ENCODE results near the gene RBMS3.

Gene RBMS3

DNA sequence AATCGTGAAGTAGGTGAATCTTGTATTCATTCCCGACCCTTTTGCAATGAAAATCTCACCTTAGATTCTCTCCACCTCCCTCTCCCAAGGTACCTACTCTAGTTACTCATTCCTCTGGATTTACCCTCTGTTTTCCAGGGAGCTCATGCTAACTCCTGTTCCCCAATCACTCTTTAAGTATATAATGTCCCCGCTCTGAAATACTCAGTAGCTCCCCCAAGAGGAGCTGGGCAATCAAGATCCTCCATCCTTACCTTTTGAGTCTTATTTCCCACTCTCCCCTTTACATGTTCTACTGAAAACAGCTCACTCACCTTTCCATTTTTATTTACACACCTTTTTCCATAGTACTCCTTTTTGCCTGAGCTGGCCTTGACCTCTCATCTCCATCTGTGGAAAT is 599.9 kb downstream of the RBMS3 start:
- no peak for DNase-seq (ENCODE audit: low read depth, low spot score)

DNA sequence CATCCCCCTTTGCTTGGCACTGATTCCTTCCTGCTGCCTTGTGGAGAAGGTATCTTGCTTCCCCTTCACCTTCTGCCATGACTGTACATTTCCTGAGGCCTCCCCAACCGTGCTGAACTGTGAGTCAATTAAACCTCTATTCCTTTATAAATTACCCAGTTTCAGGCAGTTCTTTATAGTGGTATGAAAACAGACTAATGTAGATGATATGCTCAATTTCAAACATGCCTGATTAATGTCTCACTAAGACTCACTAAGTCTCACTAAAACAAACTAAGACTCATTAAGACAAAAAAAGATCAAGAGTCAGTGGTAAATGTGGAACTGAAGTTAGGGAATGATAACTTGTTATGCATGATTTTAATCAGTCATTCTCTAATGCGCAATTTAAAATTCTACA is 606.6 kb downstream of the RBMS3 start:
- no peak for DNase-seq (ENCODE audit: low read depth, low spot score)

GRCh38 chr3:29889215-29889614 is 608.3 kb downstream of the RBMS3 start:
- no peak for DNase-seq (ENCODE audit: low read depth, low spot score)

GRCh38 chr3:29890801-29891200 is 609.9 kb downstream of the RBMS3 start:
- DNase-seq (ENCODE audit: low read depth, low spot score), result no peak

DNA sequence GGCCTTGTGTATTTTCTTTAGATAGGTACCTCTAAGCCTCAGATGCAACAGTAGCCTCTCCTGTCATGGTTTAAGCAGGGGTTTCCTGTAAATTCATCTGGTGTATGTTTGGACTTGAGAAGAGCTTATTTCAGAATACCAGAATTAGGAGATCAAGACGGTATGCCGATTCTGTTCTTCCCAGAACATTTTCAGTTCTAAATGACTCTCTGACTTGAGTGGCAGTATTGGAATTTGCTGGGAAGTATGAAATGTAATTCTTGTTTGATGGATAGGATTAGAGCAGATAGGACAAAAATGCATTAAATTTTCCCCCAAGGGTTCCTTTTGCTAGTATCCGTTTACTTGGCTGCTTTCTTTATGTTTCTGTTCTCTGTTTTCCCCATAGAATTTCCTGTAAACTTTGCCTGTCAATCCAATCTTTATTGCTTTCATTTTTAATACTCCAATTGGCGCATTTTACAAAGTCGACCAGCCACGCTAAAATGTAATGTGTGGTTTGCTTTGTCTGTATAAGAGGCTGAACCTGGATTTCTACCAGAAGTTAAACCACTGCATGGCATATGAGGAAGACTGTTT is 612.2 kb downstream of the RBMS3 start:
- no peak for DNase-seq (ENCODE audit: low read depth, low spot score)

DNA sequence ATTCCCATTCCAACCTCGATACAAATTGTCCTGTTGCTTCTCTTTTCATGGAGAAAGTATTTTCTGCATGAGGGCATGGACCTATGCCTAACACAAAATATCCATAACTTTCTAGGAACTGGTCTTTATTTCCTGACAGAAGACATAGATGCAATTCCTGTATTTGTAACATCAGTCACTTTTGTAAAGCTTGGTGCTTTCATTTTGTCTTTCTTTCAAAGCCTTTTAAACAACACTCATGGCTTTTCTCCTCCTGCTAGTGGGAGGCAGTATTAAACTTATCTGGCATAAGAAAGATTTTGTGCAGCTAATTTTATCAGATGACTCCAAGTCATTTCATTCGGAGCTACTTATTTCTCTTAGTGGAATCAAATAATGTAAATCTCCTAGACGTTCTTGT is 616.0 kb downstream of the RBMS3 start:
- no peak for DNase-seq (ENCODE audit: low read depth, low spot score)

DNA sequence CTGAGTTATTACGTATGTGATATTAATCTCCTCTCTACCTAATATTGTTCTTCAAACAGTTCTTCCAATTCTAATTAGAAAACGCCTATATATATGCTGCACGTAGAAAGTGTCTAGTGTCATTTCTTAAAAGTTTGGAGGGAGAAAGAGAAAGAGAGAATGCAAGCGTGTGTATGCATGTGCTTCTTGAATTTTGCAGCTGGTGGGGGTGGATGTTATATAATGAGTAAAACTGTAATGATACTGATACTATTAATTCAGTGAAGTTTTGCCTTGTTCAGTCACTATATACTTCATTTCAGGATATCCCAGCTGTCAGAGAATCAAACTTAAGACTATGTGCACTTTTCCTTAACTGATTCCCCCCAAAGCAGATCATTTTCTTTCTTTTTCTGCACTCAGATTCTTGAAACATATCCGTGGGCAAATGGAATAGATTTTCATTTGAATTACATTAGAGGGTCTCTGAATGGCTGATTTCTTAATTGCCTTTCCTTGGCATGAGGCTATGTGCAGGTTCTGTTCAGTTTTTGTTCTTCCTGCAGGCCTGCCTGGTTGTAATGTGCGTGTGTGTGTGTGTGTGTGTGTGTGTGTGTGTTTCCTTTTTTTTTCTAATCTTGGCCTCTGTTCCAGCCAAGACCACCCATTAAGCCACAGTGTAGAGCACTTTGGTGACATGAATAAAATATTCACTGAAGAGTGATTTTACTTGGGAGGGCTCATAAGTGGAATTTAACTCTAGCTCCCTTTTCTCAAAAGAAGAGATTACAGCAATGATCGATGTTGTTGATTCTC is 617.5 kb downstream of the RBMS3 start:
- no peak for DNase-seq (ENCODE audit: low read depth, low spot score)

DNA sequence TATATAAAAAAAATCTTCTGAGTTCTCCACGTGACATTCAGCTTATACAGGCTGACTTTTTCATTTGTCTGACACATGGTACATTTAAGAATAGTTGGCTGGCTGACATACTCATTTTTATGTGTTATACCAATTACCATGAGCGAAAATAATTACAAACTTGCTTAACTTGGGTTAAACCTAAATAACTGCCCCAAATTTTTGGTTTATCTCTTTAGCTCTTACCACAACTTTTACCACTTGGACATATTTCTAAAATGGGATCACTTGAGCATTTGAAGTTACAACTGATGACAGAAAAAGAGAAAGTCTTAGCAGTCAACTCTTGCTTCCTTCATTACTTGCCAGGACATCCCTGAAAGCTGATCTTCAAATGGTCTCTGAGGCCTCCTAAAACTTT is 618.1 kb downstream of the RBMS3 start:
- no peak for DNase-seq (ENCODE audit: low read depth, low spot score)

GRCh38 chr3:29901097-29901496 is 620.2 kb downstream of the RBMS3 start:
- DNase-seq (ENCODE audit: low read depth, low spot score), result no peak

GRCh38 chr3:29903600-29903999 is 622.7 kb downstream of the RBMS3 start:
- no peak for DNase-seq (ENCODE audit: low read depth, low spot score)

- DNase-seq (ENCODE audit: low read depth, low spot score), result no peak
Measured at GRCh38 chr3:29906906-29907305, 626.0 kb downstream of the RBMS3 start.

DNA sequence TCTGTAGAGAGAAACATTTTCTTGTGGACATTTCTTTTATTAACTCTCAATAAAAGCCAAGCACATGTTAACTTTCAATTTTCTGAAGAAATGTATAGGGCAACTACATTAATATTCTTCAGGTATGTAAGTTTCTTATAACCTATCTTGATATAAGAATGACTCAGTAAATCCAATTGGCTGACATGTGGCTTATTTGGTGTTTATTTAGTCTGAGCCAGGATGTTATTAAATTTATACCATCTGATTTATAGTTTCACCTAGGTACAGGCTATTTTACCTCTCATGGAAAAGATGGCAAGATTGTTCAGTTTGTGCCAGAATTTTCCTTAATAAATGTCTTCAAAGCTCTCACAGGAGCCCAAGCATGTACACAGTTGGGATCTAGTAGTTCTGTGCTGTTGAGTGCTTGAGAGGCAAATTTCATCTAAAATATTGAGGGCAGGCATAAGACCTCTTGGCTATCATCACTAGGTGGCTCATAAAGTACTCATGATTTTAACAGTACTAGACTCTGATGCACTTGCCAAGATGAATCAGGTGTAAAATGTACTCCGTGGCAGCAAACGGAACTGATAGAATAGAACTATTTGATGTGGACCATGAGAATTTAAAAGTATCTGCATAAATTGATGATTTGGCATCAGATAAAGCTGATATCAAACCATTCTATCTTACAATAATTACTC is 631.9 kb downstream of the RBMS3 start:
- no peak for DNase-seq (ENCODE audit: low read depth, low spot score)

DNA sequence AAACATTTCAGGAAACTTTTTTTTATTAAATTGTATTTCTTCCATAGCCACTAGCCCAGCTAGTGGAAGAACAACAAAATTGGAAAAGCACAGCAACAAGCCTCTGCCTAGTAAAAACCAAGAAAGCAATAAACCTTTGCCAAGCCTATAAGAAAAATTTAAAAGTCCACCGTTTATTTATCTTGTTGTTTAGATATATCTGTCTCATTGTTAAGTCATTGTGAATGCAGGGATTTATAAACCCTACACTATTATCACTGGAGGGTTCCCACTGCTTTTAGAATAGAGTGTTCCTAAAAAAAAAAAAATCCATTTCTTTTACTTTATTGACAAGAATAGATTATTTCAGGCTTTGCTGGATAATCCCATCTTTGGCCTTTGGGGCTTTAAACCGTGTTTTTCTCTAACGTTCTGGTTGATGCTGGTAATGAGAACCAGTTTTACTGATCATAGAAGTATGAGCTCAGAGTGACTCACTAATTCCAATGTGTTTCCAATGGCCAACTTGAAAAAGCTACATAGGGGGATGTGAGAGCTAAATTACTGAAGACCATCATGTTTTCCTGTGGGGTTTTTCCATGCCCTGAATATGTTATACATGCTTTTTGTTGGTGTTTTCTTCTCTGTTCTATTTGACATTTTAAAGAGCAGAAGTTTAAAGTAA is 634.1 kb downstream of the RBMS3 start:
- DNase-seq (ENCODE audit: low read depth, low spot score), result no peak

GRCh38 chr3:29919571-29919970 is 638.7 kb downstream of the RBMS3 start:
- no peak for DNase-seq (ENCODE audit: low read depth, low spot score)

DNA sequence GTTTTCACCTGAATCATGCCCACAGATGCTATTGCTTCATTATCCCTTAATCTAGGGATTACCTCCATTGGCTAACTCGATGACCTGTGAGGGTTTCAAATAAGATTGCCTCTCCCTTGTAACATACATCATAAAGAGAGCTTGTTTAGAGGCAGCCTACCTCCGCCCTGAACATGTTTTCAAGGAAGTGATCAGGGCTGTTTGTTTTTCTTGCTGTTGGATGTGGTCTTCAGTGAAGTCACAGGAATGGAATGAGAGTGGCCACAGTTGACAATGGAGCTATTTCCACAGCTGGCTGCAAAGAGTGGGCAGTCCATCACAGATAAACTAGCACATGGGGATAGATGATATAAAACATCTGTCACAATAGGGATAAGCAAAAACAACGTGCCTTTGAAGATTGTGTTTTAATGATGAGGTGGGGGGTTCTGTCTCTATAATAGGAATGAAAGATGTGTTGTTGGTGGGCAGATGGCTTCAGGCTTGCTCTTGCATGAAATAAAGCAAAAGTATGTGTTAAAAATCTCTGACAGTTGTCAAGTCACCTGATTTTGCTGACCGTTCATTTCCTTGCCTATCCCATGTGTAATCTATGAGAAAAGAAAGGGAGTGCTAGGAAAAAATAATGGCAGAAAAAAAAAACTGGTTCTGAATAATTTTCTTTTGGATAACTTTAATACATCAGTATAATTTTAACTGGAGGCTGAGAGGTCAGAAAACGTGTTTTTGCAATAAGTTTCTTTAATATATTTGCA is 642.3 kb downstream of the RBMS3 start:
- DNase-seq (ENCODE audit: low read depth, low spot score), result no peak

DNA sequence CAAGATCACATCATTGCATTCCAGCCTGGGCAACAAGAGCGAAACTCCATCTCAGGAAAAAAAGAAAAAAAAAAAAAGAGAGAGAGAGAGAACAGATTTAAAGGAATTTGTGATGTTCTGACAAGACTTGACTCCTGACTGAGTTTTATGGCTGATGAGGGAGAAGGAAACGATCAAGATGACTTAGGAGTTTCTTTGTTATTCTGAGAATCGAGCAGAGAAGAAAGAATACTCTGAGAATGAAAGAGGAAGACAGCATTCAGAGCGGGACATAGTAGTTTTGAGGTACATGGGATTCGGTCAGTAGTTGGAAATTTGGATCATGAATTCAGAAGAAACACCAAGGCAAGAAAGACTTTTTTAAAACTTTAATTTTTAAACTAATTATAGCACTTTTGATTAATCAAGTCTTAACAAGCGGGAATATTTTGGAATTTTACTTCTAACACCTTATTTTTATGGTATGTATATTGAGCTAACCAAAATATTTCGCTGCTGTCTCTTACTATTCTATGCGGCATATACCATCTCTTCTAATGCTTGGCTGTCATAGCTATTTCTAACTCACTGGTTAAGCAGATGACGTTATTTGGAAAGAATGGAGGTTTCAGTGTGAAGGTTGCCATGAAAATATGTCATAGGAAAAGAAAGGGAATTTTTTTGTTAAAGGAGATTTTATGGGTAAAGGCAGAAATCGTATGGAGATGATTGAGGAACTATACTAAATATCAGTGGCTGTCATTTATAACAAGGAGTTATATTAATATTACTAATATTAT is 644.1 kb downstream of the RBMS3 start:
- DNase-seq (ENCODE audit: low read depth, low spot score), result no peak

- DNase-seq (ENCODE audit: low read depth, low spot score), result no peak
Measured at GRCh38 chr3:29926378-29926777, 645.5 kb downstream of the RBMS3 start.

DNA sequence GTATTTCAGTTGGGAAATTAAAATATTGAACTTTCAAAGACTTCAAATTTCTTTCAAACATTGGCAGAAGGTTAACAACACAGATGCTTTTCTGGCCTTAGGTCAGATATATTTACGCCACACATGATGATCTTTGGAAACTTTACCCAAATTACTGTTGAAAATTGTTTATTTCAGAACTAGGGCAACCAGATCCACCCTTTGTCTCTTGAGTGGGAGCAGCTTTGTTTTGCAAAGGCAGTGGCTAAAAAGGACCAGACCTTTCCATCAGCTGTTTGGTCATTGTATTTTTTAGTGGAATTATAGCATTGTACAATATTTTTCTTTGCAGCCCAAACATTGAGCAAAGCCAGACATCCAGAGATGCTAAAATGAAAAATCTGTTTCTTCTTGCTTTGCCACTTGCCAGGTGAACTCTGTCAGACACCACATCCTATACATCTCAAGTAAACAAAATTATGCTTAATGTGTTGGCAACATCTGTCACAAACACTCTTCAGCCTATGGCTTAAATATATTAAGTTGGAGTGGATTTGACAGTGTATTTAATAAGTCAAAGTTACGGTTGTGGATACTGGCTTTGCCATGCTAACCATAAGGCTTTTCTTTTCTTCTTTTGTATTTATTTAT is 651.9 kb downstream of the RBMS3 start:
- no peak for DNase-seq (ENCODE audit: low read depth, low spot score)

DNA sequence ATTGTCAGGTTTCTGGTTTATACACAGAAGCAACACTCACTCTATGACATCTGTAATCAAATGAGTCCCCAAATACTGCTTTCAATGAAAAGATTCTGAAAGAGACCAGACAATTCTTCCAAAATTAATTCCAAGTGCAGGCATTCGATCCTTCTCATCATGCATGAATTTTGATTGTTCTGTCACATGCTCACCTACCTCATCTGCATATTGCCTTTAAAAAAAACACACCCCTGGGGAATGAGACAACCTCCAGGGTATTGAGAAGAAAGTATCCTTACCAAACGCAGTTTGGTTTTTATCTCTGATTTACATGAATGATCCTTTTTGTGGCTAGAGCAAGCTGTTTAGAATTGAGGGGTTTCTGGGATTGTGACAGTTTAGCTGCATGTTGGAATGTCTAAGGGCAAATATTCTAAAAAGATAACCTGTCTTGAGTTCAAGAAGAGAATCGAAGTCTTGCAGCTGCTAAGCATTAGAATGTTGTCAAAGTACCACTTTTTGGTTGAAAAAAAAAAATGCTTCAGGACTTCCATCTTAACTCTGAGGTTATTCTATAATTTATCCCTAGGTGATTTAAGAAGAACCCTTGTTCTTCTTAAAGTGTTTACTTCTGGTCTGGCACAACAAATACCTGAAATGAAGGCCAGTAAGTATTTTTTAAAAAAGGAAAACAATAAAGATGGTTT is 653.1 kb downstream of the RBMS3 start:
- DNase-seq (ENCODE audit: low read depth, low spot score), result no peak

GRCh38 chr3:29934751-29935150 is 653.9 kb downstream of the RBMS3 start:
- DNase-seq (ENCODE audit: low read depth, low spot score), result no peak
